ENCODE data around the gene CYSLTR1.
"Not testable (repeated sequence)": the region's sequence is repeated elsewhere in the genome, so short reads cannot be mapped to it uniquely, and the experiment has no call there.

Gene CYSLTR1

GRCh38 chrX:78327370-78328086 lies at the start of gene CYSLTR1:
TSS of gene CYSLTR1 (minus strand) at chrX:78327611. CDS start at chrX:78273746, 53,865 bp downstream.
- DNase-seq, result no peak

GRCh38 chrX:78377186-78377585 lies 49.8 kb upstream of the CYSLTR1 start:
- no peak for DNase-seq

- DNase-seq, result no peak
These were observed 48.5 kb upstream of the CYSLTR1 start for GRCh38 chrX:78375894-78376293.

GRCh38 chrX:78366576-78366975 lies 39.2 kb upstream of the CYSLTR1 start:
- DNase-seq, result no peak

- no peak for DNase-seq
These were observed 30.1 kb upstream of the CYSLTR1 start for GRCh38 chrX:78357342-78358055.

- no peak for DNase-seq
These were observed 6.1 kb upstream of the CYSLTR1 start for GRCh38 chrX:78333521-78333920.

- no peak for DNase-seq
These were observed 4.3 kb upstream of the CYSLTR1 start for GRCh38 chrX:78331708-78332107.

GRCh38 chrX:78330540-78330939 lies 3.1 kb upstream of the CYSLTR1 start:
- DNase-seq, result no peak

- DNase-seq, result no peak
These were observed 2.7 kb upstream of the CYSLTR1 start for GRCh38 chrX:78330068-78330467.

GRCh38 chrX:78329486-78329885 lies 2.1 kb upstream of the CYSLTR1 start:
- DNase-seq, result no peak

GRCh38 chrX:78326401-78326800 lies 1.0 kb downstream of the CYSLTR1 start:
- no peak for DNase-seq

GRCh38 chrX:78322863-78323262 lies 4.5 kb downstream of the CYSLTR1 start:
- no peak for DNase-seq

GRCh38 chrX:78321809-78322208 lies 5.6 kb downstream of the CYSLTR1 start:
- DNase-seq, result no peak

GRCh38 chrX:78316265-78316664 lies 11.1 kb downstream of the CYSLTR1 start:
- no peak for DNase-seq

- DNase-seq, result no peak
These were observed 11.7 kb downstream of the CYSLTR1 start for GRCh38 chrX:78315745-78316144.

- DNase-seq, result no peak
These were observed 12.8 kb downstream of the CYSLTR1 start for GRCh38 chrX:78314561-78314960.

- no peak for DNase-seq
These were observed 13.9 kb downstream of the CYSLTR1 start for GRCh38 chrX:78313526-78313925.

- no peak for DNase-seq
These were observed 19.7 kb downstream of the CYSLTR1 start for GRCh38 chrX:78307665-78308064.

GRCh38 chrX:78303086-78303485 lies 24.3 kb downstream of the CYSLTR1 start:
- DNase-seq, result no peak

GRCh38 chrX:78300933-78301332 lies 26.5 kb downstream of the CYSLTR1 start:
- not testable (repeated sequence) for DNase-seq

- DNase-seq, result no peak
These were observed 43.9 kb downstream of the CYSLTR1 start for GRCh38 chrX:78283511-78283910.

- no peak for DNase-seq
These were observed 90.3 kb downstream of the CYSLTR1 start for GRCh38 chrX:78237127-78237526.

- DNase-seq, result not testable (repeated sequence)
These were observed 101.4 kb downstream of the CYSLTR1 start for GRCh38 chrX:78226047-78226446.
